GM12875 (cell line): ENCODE data around the gene MPZ.
"Not testable (repeated sequence)": the region's sequence is repeated elsewhere in the genome, so short reads cannot be mapped to it uniquely, and the experiment has no call there.

Source experiments
- H3K4me3 ChIP-seq: one replicate; pipeline ENCODE4 v1.5.1; 2011; ENCODE audit warnings: low read depth, low read length, control low read depth
- TF ChIP-seq, protein P1 (sequence below): IDR thresholded peaks from 2 replicates; pipeline ENCODE4 v1.5.1; 2011; ENCODE audit warnings: low read depth, mild to moderate bottlenecking, control low read depth, inconsistent platforms, low read length, moderate library complexity, borderline replicate concordance; ENCODE audit not compliant: insufficient read depth

MPZ gene

DNA sequence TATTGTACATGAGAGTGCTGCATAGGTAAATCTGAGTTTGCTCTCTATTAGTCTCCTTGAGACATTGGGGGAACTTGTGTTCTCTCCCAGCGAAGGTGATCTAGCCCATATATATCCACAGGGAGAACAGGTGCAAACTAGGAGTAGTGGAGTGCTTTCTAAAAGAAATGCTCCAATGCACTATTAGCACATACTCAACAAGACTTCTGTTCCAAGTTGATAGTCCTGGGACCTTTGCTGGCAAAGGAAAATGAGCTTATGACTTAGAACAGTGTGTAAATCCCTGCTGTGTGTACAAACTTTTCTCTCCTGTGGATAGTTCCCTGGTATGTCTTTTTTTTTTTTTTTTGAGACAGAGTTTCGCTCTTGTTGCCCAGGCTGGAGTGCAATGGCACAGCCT, 32.4 kb upstream of the MPZ start:
- TF ChIP-seq, protein P1, sequence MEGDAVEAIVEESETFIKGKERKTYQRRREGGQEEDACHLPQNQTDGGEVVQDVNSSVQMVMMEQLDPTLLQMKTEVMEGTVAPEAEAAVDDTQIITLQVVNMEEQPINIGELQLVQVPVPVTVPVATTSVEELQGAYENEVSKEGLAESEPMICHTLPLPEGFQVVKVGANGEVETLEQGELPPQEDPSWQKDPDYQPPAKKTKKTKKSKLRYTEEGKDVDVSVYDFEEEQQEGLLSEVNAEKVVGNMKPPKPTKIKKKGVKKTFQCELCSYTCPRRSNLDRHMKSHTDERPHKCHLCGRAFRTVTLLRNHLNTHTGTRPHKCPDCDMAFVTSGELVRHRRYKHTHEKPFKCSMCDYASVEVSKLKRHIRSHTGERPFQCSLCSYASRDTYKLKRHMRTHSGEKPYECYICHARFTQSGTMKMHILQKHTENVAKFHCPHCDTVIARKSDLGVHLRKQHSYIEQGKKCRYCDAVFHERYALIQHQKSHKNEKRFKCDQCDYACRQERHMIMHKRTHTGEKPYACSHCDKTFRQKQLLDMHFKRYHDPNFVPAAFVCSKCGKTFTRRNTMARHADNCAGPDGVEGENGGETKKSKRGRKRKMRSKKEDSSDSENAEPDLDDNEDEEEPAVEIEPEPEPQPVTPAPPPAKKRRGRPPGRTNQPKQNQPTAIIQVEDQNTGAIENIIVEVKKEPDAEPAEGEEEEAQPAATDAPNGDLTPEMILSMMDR, result no peak
- no peak overlapping the region for H3K4me3 ChIP-seq

DNA sequence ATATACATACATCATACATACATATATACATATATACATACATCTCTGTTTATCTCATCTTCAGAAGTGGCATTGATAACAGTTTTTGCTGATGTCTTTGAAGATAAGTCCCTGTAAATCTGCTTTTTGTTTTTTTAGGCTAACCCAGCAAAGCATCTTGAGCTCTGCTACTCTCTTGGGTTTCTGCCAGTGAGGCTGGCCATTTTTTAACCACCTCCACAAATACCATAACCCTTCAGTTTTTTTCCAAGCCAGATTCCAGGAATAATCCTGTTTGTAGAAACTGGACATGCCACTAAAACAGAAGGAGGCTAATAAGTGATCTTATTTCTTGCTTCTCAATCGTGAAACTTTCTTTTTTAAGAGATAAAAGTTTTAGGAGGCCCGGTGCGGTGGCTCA, 26.0 kb upstream of the MPZ start:
- TF ChIP-seq, protein P1, result no peak
- H3K4me3 ChIP-seq, result no peak overlapping the region

DNA sequence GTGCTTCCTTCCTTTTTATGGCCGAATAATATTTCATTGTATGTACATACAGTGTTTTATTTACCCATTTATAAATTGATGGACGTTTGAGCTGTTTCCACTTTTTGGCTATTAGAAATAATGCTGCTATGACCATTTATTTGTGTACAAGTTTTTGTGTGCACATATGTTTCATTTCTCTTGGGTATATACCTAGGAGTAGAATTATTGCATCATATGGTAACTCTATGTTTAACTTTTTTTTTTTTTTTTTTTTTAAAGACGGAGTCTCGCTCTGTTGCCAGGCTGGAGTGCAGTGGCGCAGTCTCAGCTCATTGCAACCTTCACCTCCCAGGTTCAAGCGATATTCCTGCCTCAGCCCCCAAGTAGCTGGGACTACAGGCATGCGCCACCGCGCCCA, 23.4 kb upstream of the MPZ start:
- H3K4me3 ChIP-seq, result no peak overlapping the region
- TF ChIP-seq, protein P1, result no peak

DNA sequence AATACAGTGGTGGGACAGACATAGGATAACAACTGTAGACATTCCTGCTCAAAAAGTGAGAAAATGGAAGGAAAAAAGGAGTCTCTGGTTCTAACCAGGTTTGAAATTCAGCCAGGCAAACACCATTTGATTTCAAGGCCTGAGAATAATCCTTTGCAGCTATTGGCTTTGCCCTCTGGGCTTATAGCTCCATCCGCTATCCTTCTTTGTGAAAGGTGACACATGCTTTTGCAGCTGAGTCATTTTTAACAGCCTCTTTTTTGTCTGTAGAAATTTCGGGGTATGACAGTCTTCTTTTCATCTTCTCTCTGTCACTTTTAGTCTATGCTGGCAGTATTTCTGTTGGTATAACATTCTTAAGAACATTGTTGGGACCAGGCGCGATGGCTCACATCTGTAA, 20.6 kb upstream of the MPZ start:
- H3K4me3 ChIP-seq, result no peak overlapping the region
- TF ChIP-seq, protein P1, result no peak

DNA sequence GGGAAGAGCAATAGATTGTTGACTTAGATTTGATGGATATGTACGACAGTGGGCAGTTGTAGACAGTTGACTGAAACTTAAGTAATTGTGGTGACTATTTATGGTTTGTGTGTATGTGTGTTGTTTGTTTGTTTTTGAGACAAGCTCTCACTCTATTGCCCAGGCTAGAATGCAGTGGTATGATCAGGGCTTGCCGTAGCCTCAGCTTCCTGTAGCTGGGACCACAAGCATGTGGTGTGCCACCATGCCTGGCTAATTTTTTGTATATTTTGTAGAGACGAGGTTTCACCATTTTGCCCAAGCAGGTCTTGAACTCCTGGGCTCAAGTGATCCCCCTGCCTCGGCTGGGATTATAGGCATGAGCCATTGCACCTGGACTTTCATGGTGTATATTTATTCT, 14.3 kb upstream of the MPZ start:
- H3K4me3 ChIP-seq, result no peak overlapping the region
- TF ChIP-seq, protein P1, result no peak

DNA sequence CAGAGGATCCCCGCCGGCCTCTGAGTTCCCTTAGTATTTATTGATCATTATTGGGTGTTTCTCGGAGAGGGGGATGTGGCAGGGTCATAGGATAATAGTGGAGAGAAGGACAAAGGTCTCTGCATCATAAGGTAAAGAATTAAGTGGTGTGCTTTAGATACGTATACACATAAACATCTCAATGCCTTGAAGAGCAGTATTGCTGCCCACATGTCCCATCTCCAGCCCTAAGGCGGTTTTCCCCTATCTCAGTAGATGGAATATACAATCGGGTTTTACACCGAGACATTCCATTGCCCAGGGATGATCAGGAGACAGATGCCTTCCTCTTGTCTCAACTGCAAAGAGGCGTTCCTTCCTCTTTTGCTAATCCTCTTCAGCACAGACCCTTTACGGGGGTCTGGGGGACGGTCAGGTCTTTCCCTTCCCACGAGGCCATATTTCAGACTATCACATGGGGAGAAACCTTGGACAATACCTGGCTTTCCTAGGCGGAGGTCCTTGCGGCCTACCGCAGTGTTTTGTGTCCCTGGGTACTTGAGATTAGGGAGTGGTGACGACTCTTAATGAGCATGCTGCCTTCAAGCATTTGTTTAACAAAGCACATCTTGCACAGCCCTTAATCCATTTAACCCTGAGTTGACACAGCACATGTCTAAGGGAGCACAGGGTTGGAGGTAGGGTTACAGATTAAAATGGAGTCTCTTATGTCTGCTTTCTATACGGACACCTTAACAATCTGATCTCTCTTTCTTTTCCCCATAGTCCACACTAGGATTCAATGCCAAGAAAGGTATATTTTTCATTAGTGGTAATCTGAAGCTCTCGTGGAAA, 6.3 kb upstream of the MPZ start:
- H3K4me3 ChIP-seq, result not testable (repeated sequence)

DNA sequence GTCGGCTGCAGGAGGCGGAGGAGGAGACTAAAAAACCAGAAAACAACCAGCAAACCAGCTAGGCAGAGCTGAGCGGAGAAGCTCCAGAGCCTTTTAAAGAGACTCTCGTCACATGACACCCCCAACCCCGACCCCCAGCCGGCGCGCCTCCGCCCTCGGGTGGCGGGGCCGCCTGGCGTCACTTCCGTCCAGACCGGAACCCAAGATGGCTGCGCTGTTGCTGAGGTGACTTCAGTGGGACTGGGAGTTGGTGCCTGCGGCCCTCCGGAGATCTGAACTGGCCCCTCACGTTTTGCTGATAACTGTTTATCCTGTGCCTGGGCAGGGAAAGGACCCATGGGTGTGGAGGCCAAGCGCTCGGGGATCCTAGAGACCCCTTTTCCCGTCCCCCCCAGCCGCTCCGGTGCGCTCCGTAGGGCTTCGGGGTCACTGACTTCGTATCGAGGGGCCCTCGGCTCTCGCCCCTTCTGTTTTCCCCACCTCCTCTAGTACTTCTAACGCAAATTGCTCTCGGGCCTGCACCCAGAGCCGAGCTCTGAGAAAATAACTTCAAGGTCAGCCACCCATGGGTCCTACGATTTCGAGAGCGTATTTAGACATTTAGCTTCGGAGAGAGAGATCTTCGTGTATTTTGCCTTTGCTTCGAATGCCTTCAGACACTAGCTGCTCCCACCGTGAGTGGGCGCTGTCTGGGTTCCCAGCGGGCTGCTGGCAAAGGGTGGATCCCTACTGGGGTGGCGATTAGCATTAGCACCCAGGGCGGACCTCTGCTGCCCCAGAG, 4.6 kb upstream of the MPZ start, which contains the start of gene SDHC:
Gene SDHC (plus strand): TSS at position 181 of the 781 bp plus-strand sequence. CDS start 25 bp downstream, at position 206.
- TF ChIP-seq, protein P1, result peak; percentile 37; the same call in 1 of the 2 replicates
- H3K4me3 ChIP-seq, result peak within 1 kb of the TSS; percentile 80
